ENCODE measurements around the gene CCR2.

The CCR2 gene

DNA sequence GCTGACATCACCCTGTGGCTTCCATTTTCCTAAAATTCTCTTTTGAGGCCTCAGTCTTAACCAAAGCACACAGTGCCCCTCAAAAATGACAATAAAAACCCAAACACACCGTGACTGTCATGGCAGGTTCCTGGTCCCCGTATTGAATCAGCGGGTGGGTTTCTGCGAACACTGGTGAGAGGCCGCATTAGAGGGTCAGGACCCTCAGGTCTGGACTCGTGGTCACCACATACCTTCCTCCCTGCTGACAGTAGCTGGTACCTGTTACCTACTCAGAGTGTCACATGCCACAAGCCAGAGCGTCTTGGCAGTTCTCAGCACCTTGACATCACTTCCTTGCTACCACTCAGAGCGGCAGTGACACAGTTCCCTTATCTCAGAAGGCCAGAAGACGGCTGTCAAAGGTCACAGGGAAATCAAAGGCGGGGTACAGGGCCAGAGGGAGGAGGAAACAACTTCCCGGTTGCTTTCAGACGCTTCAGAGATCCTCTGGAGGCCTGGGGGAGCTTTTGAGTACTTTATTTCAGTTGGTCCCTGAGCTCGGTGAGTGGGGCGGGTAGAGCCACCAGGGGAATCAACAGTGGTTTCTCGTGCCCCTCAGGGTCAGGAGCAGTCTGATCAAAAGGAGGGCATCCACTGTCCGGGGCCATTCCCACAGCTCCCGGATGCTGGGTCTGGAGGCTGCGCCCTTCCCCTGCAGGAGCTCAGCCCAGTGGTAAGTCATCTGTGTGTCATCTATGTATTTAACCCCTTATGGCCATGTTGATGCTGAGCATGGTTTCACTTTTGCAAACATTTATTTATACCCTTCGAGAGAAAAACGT lies 53.1 kb downstream of the CCR2 start, which contains the start of the genes CCR5AS and CCRL2:
Gene CCR5AS (minus strand): TSS at position 279 of the 824 bp plus-strand sequence.
Gene CCRL2 (plus strand): TSS at position 472 of the 824 bp plus-strand sequence. CDS start 821 bp downstream, outside the sequence.
- DNase-seq = no peak

DNA sequence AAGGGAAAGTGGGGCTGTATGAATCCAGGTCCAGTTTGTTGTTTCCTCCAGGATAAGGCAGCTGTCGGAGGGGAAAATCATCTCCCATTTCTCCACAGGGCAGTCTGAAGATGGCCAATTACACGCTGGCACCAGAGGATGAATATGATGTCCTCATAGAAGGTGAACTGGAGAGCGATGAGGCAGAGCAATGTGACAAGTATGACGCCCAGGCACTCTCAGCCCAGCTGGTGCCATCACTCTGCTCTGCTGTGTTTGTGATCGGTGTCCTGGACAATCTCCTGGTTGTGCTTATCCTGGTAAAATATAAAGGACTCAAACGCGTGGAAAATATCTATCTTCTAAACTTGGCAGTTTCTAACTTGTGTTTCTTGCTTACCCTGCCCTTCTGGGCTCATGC lies 54.1 kb downstream of the CCR2 start:
- DNase-seq = no peak

DNA sequence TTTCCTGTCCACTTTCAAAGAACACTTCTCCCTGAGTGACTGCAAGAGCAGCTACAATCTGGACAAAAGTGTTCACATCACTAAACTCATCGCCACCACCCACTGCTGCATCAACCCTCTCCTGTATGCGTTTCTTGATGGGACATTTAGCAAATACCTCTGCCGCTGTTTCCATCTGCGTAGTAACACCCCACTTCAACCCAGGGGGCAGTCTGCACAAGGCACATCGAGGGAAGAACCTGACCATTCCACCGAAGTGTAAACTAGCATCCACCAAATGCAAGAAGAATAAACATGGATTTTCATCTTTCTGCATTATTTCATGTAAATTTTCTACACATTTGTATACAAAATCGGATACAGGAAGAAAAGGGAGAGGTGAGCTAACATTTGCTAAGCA lies 54.9 kb downstream of the CCR2 start:
- DNase-seq = no peak

DNA sequence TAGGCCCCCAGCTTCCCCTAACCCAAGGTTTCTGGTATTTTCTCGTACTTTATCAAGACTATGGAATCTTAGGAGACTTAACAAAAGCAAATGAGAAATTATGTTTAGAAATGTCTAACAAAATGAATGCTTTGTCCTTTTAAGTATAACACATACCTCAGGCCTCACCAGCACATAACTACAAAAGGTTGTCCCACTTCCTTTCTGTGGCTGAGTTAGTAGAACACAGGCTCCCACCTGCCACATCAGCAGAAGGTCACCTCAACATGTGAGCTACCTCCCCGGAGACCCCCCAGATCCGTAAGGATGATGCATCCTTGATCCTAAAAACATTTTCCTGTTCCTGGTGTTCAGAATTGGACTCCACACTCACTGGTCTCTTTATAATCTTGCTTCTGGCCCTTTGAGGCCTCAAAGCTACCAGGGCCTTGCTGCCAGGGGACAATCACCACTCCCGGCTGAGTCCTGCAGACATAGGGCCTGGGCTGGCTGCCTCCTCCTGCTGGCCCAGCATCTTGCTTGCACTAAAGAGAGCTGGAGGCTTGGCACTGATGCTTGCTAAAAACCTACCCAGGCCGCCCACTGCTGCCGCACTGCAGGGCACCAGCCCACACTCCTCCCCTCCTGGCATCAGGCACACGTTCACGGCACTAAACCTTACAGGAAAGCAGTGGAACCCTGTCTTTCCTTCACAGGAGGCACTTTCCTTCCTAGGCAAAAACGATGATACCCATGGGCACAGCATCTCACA lies 56.0 kb downstream of the CCR2 start:
- DNase-seq = no peak
